Measurements from ENCODE around the gene DENND1A.
"Not testable (repeated sequence)": the region's sequence is repeated elsewhere in the genome, so short reads cannot be mapped to it uniquely, and the experiment has no call there.

The DENND1A gene

DNA sequence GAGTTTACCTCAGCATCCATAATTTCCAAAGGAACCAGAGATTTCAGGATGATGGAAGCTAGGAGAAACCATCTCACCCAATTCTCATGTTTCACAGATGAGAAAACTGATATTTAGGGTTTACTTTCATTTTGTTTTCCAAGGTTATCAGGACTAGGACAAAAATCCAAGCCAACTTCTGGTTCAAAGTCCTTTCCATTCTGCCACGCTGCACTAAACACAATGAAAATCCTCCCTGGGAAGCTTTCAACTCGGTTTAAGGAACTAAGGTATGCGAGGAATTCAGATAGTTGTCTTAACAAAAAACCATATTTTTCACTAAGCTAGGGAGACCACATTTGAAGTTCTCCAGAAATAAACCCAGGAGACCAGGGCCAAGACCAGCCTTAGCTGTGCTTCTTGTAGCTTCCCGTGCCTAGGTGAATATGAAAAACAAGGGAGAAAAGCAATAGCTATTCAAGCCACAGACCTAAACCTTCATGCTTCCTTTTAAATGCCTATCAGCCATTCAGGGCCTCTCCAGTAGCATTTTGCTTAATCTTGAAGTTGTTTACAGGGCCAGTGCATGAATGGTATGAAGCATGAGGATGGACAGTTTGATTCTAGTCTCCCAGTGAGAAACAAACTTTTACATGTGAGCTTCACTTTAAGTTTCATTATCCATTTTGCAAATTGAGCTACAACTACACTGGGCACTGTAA, 167.9 kb downstream of the DENND1A start:
- no peak for DNase-seq

DNA sequence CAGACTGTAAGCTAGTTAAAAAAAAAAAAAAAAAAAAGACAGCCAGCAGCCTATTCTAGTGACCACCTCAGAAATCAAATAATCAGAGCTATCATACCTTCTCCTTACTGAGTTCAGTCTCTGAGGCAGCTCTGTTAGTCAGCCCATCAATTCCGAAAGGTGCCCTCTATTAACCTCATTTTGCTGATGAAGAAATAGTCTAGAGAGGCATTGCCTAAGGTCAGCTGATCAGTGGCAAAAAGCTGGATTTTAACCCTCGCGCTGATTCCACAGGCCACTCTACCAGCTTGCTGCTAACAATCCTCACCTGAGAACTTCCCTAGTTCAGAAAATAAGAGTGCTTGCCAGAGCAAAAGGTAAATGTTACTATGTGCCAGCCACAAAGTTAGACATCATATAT, 172.0 kb downstream of the DENND1A start:
- DNase-seq: no peak

DNA sequence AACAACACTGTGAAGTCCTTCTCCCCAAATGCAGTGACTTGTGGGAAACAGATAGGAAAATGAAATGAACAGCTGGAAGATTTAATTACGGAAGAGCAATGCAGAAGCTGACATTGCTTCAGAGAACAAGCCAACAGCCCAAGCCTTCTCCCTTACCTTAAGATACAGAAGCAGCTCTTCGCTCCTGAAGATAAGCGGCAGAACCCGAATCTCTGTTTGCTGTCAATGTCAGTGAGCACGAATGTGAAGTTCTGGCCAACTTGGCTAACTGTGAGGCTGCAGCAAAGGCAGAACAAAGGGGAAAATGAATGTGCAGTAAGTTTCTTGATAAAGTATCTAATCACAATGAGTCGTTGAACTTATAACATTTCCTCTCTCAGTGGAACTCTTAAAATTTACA, 172.4 kb downstream of the DENND1A start:
- DNase-seq: no peak

DNA sequence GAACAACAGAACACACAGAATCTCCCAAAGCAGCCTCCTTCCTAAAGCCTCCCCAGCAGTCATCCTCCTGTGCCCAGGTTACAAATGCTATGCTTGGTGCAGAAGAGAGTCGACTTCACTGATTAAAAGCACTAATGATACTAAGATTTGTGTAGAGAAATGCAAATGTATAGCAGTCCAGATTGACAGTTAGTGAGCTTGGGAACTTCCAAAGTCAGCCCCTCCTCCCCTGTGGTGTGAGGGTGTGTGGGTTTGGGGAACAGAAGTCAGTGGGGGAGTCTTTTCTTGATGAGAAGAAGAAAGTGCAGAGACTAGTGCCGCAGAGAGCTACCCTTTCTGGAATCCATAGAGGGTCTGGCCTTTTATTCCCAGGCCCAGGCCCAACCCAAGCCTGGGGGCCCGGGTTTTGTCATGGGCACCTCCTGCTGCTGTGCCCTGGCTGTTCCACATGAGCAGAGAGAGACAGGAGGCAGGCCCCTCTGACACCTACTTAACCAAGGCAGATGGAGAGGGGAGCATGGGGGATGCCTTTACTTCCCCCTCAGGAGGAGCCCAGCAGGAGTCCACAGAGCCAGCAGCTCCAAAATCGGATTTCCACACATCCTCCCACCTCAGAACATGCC, 173.3 kb downstream of the DENND1A start:
- DNase-seq: no peak

DNA sequence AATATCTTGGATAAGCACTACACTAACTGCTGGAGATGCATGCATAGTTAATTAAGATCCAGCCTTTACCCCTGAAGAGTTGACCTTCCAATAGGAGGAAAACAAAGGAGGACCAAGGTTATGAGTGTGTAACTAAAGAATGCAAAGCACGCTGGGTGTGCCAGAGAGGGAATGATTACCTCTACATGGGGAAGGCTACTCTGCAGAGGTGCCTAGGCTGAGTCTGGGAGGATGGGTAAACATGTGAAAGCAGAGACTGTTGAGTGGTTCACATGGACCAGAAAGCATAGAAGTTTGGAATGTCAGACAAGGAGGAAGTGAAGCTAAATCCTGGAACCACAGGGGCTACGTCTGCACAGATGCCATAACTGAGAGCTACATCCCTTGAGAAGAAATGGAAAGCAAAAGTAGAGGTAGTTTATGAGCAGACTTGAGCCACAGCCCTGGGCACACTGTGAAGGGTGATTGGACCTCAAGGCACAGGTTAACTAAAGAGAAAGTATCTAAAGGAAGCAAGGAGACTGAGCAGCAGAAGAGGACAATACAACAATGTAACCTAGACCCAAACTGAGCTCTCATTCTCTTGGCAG, 176.2 kb downstream of the DENND1A start:
- DNase-seq: no peak

DNA sequence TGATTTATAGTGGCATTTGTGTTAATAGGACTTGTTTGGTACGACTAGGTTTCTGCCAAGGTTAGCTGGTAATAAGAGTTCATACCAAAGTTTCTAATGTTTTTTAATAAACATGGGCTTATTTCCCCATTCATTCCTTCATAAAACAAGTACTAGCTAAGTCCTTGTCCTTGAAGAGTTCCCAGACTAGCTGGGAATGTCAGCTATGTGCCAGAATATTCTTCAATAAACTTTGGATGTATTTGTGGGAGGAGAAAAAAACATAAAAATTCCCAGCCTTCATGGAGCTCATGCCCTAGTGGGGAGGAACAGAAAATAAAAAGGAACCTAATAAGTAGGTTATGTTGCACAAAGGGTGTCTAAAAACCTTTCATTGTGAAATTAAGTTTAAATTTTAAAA, 176.9 kb downstream of the DENND1A start:
- no peak for DNase-seq

DNA sequence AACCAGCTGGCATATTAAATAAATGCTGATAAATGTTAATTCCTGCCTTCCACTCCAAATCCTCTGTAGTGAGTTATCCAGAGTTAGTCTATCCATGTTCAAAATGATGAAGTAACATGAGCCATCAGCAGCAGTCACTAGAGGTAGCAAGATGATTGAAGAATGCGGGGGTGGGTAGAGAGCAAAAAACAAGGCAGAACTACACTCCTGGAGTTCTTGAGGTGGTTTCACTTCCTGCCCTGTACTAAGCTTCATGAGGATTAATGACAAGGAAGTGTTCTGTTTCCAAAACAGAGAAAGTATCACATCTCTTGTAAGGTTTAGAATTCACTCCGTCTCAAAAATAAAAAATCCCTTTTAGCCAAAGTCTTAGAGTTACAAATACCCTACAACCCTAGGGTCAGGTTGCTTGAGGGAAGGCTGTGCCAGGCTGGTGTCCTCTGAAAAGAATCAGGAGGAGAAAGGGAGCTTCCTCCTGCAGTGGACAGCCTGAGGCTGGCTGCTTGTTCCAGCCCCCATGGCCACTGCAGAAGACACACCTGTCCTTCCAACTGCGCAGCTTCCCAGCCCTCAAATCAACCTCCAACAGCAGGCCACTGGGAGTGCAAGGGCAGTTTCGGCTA, 180.2 kb downstream of the DENND1A start:
- DNase-seq: no peak

DNA sequence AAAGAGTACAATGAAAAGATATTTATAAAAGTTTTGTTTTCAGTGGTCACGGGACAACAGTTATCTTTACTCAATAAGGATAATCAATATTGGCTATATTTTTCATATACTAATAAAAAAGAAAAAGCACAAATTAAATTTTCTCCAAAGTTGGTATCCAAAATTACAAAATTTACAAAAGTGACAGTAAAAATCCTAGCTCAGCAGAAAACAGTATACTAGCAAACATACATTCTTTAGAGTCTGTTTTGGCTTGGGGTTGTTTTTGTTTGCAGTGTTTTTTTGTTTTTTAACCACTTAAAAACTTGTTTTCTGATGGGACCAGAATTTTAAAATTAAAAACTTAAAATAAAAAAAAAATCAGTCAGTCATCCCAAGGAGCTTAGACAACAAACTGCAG, 183.2 kb downstream of the DENND1A start:
- DNase-seq: no peak

DNA sequence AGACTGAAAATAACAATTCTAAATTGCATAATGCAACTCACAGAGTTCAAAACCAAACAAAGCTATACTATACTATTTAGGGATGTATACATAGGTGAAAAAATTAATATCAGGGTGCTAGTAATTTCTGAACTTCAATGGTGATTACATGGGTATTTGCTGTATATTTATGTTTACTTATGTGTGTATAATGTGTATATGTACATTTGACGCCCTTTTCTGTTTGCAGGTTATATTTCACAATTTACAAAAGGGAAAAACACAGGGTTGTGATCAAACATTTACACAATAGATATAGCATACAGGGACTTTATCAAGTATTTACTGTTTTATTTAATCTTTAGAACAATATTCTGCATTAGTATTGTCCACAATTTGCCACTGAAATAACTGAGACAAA, 184.0 kb downstream of the DENND1A start:
- no peak for DNase-seq

DNA sequence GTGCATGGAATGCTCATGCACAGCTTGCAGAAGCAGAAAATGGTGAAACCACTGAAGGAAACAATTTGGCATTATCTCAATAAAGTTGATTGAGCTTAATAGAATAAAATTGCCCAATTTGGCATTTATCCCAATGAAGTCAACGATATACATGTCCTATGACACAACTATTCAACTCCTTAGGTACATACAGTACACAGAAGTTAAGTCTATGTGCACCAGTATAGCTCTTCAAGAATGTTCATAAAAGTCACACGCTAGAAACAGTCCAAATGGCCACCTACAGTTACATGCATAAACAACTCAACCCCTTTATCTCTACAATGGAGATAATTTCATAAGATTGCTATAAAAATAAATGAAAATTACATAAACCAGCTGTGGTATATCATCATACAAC, 184.5 kb downstream of the DENND1A start:
- no peak for DNase-seq

DNA sequence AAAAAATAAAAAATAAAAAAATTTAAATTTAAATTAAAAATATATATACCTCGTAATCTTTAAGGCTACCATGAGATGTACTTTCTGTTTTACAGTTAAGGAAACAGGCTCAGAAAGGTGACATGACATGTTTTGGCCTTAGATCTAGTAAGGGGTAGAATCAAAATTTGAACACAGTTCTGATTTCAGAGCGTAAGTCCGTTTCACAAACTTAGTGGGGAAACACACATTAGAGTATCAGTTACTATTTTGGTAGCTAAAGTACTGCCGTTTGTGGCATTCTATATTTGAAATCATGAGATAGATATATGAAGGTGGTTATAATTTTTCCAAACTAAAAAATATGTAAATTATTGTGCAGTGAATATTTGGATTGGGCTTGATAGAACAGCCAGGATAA, 186.2 kb downstream of the DENND1A start:
- no peak for DNase-seq

DNA sequence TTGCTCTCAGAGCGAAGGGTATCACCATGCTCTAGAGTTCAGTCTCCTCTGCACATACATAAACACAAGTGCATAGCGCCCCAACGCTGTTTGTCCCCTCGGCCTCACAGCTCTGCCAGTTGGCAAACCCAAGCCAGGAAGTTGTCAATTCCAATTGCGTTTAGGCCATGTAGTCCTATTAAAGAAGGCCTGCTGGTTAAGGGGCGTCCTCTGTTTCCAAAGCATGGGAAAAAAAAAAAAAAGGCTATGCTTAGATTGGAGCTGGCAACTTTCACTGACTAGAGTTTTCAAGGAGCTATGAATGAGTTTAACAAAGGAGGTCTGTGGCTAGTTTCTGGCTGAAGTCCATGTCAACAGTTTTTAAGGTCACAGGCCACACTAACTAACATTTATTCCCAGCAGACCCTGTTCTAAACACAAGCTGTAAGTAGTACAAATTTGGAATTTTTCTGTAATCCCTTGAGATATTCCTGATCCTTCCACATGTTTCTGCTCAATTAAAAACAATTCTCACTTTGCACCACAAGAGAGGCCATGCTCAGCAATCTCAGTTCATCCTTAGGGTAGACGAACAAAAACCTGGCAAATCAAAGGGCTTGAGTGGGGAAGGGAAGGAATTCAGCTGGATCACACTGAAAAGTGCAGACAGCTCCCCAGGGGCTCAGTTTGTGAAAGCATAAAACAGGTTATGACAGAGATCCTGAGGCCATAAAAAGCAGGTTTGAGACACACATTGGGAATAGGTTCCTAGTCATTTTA, 187.7 kb downstream of the DENND1A start:
- DNase-seq: no peak

DNA sequence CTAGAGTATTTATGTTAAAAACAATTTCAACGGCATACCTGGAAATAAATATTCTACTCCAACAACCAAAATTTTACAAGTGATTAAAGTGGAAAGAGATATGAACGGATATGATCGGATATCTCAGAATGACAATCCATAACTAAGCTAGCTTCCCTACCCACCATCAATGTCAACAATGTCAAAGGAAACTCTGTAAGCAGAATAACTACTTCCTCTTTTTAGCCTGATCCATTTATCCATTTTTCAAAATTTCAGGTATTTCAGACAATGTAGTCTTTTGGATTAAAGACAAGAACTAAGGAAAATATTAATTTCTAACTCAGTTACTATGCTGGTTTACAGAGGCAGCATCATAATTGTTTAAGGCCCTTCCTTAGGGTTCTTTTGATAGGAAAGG, 188.7 kb downstream of the DENND1A start:
- no peak for DNase-seq

DNA sequence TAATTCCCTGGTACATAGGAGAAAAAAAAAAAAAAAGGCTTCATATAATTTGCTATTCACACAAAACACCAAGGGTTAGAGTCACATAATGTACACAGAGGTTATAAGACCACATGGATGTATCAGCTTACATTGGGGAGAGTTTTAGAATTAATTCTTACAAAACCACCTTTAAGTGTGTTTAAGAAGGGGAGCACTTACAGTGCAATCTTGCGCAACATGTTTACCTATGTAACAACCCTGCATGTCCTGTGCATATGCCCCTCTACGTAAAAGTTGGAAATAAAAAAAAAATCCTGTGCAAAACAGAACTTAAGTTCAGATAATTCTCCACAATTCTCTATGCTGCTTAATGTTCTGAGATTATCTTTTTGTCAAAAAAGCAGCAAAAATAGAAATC, 190.0 kb downstream of the DENND1A start:
- DNase-seq: no peak

DNA sequence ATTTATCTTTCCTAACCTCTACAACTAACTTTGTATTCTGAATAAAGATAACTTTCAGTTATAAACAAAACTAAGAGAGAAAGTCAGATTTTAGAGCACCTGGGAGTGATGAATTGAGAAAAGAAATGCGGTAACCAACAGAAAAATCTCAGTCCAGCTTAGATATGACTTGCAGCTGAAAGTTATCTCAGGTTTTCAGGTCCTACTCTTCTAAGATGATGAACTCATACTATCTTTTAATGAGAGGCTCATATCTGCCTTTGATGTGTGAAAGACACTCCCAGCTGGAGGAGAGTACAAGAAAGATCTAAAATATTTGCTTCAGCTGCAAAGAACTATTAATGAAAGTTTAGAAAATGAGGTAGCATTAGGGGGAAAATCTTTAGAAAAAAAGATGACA, 190.5 kb downstream of the DENND1A start:
- no peak for DNase-seq

DNA sequence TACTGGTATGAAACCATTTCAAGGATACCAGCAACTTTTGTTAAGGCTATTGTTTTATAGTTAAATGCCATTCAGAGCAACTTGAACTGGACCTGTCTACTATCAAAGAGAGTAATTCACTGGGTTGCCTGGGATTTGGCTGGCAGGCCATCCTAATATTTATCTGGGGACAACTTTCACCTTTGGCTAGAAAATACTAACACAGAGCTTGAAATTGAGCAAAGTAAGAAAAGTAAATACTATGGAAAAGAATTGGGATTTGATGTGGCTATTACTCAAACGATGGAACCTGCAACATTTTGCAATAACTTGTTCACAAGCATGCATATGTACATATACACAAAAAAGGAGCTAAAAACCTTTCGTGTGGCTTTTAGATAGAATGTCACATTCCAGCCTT, 191.3 kb downstream of the DENND1A start:
- DNase-seq: no peak

DNA sequence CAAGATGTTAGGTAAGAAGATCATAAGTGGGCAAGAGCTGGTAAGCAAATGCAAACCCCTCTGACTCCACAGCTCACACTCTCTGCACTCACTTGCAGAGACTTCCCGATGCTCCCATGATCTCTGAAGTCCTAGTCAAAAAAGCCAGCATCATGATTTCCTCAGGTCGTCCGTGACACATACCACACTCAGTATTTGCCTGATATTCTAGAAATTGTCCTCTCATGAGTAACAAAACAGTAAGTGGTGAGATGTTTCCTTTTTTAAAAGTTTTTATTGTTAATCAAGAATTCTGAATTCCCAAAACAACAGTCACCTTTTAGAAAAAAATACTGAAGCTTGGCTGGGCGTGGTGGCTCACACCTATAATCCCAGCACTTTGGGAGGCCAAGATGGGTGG, 194.6 kb downstream of the DENND1A start:
- no peak for DNase-seq

DNA sequence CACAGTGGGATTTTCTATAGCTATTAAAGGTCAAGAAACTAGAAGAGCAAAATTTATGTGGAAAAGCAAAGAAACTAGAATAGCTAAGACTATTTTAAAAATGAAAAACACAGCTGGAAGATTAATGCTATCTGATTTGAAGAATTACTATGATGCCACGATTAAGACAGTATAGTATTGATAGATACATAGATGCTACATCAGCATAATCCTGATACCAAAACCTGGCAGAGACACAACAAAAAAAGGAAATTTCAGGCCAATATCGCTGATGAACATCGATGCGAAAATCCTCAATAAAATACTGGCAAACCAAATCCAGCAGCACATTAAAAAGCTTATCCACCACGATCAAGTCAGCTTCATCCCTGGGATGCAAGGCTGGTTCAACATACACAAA, 201.4 kb downstream of the DENND1A start:
- DNase-seq: not testable (repeated sequence)

DNA sequence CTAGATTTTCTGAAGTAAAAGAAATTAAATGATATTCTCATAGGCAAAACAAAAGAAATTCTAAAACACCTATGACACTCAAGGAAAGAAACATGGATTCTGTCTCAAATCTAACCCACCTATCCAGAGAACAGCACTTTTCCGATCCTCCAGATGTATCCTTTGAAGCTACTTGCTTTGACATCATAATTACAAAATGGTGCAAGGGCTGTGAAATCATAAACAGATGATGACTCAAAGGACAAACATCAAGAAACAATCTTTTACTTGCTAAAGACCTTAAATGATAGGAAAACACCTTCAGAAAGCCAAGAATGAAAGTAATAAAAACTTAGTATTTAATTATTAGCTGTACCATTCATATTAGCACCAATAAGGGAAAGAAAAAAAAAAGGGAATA, 202.6 kb downstream of the DENND1A start:
- no peak for DNase-seq

DNA sequence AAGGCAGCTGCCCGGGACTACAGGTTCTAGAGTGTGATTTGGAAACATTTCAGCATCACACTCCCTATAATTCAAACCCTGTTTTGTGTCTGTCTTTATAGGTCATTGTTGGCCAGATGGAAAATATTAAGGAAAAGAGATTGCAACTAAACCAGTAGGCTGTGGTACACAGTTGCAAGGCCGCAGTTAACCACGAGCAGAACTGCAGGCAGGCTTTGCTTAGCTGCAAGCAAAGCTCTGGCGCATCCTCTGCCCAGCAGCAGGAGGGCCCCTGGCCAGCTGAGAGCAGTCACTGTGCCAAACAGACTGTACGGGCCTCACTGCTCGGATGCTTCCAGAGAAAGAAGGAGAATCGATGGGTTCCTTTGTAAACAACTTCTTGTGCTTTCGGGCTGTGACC, 204.5 kb downstream of the DENND1A start:
- no peak for DNase-seq

DNA sequence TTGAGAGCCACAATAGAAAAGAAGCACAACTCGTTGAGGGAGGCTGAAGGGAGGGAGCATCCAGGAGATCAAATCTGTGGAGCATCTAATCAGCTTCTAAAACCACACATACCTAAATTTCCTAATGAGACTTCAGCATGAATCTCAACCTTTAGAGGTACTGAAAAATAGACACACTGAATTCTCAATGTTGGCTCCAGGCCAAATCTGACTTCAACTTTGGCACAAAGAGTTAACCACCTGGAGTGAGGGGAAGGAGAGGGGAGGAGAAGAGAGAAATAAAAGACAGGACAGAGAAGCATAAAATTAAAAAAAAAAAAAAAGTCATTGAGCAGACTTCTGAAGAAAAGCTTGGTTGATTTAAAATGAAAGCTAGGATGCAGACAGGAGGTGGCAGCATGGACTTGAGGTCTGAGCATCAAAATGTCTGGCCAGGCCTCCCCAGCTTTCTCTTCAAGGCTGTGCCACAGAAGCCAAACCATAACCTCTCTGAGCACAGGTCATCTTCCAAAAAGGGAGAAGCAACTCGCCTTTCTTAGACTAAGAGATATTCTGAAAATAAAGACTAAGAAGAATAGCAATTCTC, 205.6 kb downstream of the DENND1A start:
- peak; percentile 36 for DNase-seq

DNA sequence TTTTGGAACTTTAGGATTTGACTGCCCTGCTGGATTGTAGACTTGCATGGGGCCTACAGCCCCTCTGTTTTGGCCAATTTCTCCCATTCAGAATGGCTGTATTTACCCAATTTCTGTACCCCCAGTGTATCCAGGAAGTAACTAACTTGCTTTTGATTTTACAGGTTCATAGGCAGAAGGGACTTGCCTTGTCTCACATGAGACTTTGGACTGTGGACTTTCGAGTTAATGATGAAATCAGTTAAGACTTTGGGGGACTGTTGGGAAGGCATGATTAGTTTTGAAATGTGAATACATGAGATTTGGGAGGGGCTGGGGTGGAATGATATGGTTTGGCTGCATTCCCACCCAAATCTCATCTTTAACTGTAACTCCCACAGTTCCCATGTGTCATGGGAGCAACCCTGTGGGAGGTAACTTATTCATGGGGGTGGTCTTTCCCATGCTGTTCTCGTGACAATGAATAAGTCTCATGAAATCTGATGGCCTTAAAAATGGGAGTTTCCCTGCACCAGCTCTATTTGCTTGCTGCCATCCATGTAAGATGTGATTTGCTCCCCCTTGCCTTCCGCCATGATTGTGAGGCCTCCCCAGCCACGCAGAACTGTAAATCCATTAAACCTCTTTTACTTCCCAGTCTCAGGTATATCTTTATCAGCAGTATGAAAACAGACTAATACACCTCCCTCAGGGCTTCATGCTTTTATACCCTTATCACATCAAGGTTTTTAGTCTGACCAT, 206.6 kb downstream of the DENND1A start:
- no peak for DNase-seq

Measured in NCI-H1105 treated with DMSO at 0.1 percent for 48 hours (cell line).